OCI-LY3 (cell line): ENCODE measurements around the gene SRSF3.

Experiments
- H2AFZ ChIP-seq: fragments of 200-600, 300-600 bp; shearing (Covaris generic); 2 replicates; pipeline ENCODE4 v1.6.0; 2014; ENCODE audit warnings: antibody characterized with exemption, low read depth, low read length
- H3K27ac ChIP-seq: fragments of 200-600, 300-600 bp; sonication (generic); 2 replicates; pipeline ENCODE4 v1.5.1; 2014; ENCODE audit warnings: mild to moderate bottlenecking, low read length, moderate library complexity, mixed read lengths
- H3K27me3 ChIP-seq: fragments of 200-600, 300-600 bp; sonication (generic); 2 replicates; pipeline ENCODE4 v1.6.1; 2014; ENCODE audit warnings: low read depth, low read length, mixed read lengths
- H3K36me3 ChIP-seq: fragments of 200-600, 300-600 bp; sonication (generic); replicated peaks from 2 replicates; pipeline ENCODE3; 2014; ENCODE audit warnings: low read depth, low read length, mixed read lengths
- H3K4me1 ChIP-seq: fragments of 300-600, 200-600 bp; sonication (generic); 2 replicates; pipeline ENCODE4 v1.6.1; 2014; ENCODE audit warnings: low read length, mixed read lengths
- H3K4me2 ChIP-seq: fragments of 200-600, 300-600 bp; sonication (generic); 2 replicates; pipeline ENCODE4 v1.6.1; 2014; ENCODE audit warnings: low read length, mixed read lengths
- H3K4me3 ChIP-seq: fragments of 300-600, 200-600 bp; sonication (generic); 2 replicates; pipeline ENCODE4 v1.5.1; 2014; ENCODE audit warnings: antibody characterized with exemption, mild to moderate bottlenecking, low read length, moderate library complexity
- H3K79me2 ChIP-seq: fragments of 300-600, 200-600 bp; shearing (Covaris generic); 2 replicates; pipeline ENCODE4 v1.6.1; 2014; ENCODE audit warnings: mild to moderate bottlenecking, low read length, mixed read lengths
- H3K9ac ChIP-seq: fragments of 300-600, 200-600 bp; shearing (Covaris generic); 2 replicates; pipeline ENCODE4 v1.6.0; 2014; ENCODE audit warnings: mild to moderate bottlenecking, low read length, moderate library complexity
- H3K9me3 ChIP-seq: fragments of 200-600, 300-600 bp; shearing (Covaris generic); 2 replicates; pipeline ENCODE4 v1.6.1; 2014; ENCODE audit warnings: low read length, mixed read lengths; ENCODE audit not compliant: insufficient read depth
- H4K20me1 ChIP-seq: fragments of 200-600, 300-600 bp; sonication (generic); 2 replicates; pipeline ENCODE4 v1.6.1; 2016; ENCODE audit warnings: low read length, mixed read lengths; ENCODE audit not compliant: insufficient read depth
- CTCF ChIP-seq: fragments of 200-600, 300-600 bp; sonication (generic); IDR thresholded peaks from 2 replicates; pipeline ENCODE4 v1.5.1; 2014; ENCODE audit warnings: antibody characterized with exemption, low read length, low read depth
- EZH2phosphoT487 ChIP-seq: fragments of 200-600 bp; shearing (Covaris generic); IDR thresholded peaks from 2 replicates; pipeline ENCODE4 v1.6.1; 2018; ENCODE audit warnings: antibody characterized with exemption, mixed run types, low read depth

SRSF3 gene

GRCh38 chr6:36603222-36604089 lies 9.3 kb downstream of the SRSF3 start:
- Histone ChIP-seq H3K4me3 (no peak overlapping the region), H2AFZ (no peak overlapping the region), H3K79me2 (peaks cover 91% of the 10 kb centered on the region), H3K4me1 (0 out of 2 replicates have a peak, but pooled peaks cover 3% of the 10 kb centered on the region), H3K27me3 (no peaks in the 10 kb centered on the region), H3K27ac (no peak overlapping the region), H4K20me1 (peaks cover 91% of the 10 kb centered on the region), H3K9ac (no peak overlapping the region), H3K9me3 (no peaks in the 10 kb centered on the region), H3K36me3 (peaks cover 92% of the 10 kb centered on the region), H3K4me2 (no peak overlapping the region)
- no peak for TF ChIP-seq EZH2phosphoT487
- no peak for TF ChIP-seq CTCF

GRCh38 chr6:36604090-36605060 lies 10.2 kb downstream of the SRSF3 start:
- Histone ChIP-seq H3K4me1 (0 out of 2 replicates have a peak, but pooled peaks cover 3% of the 10 kb centered on the region), H3K79me2 (peaks cover 88% of the 10 kb centered on the region)

DNA sequence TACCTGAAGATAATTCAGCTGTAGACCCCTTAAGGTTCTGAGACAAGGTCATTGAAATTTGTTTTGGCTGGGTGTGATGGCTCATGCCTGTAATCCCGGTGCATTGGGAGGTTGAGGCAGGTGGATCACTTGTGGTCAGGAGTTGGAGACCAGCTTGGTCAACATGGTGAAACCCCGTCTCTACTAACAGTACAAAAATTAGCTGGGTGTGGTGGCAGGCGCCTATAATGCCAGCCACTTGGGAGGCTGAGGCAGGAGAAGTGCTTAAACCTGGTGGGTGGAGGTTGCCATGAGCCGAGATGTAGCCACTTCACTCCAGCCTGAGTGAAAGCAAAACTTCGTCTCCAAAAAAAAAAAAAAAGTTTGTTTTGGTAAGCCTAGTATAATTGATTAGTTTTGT lies 11.0 kb downstream of the SRSF3 start:
- Histone ChIP-seq H4K20me1 (peaks cover 86% of the 10 kb centered on the region), H3K79me2 (peaks cover 84% of the 10 kb centered on the region), H3K4me3 (no peak overlapping the region), H3K36me3 (peaks cover 88% of the 10 kb centered on the region), H3K4me1 (0 out of 2 replicates have a peak, but pooled peaks cover 1% of the 10 kb centered on the region), H3K27me3 (no peaks in the 10 kb centered on the region), H3K27ac (no peak overlapping the region), H3K4me2 (no peak overlapping the region), H3K9me3 (no peaks in the 10 kb centered on the region), H3K9ac (no peak overlapping the region), H2AFZ (no peak overlapping the region)
- no peak for TF ChIP-seq CTCF
- TF ChIP-seq EZH2phosphoT487: no peak

More at GRCh38 chr6:36604090-36605060, 10.2 kb downstream of the SRSF3 start:
- Histone ChIP-seq H4K20me1 (peaks cover 88% of the 10 kb centered on the region), H3K27ac (no peak overlapping the region), H3K4me2 (no peak overlapping the region), H3K27me3 (no peaks in the 10 kb centered on the region), H3K9ac (no peak overlapping the region), H3K36me3 (peaks cover 90% of the 10 kb centered on the region), H3K4me3 (no peak overlapping the region), H3K9me3 (no peaks in the 10 kb centered on the region), H2AFZ (no peak overlapping the region)
- TF ChIP-seq EZH2phosphoT487 (no peak), CTCF (no peak)
